CD4-positive, alpha-beta T cell treated with Interferon alpha-2 for 1 hour (primary cell): Measurements from ENCODE around the gene PDE8A.

Experiments used
- DNase-seq, 2 donors: peaks; one replicate each; pipeline ENCODE4 v3.0.0-alpha.2; 2020 to 2022

Gene PDE8A

DNA sequence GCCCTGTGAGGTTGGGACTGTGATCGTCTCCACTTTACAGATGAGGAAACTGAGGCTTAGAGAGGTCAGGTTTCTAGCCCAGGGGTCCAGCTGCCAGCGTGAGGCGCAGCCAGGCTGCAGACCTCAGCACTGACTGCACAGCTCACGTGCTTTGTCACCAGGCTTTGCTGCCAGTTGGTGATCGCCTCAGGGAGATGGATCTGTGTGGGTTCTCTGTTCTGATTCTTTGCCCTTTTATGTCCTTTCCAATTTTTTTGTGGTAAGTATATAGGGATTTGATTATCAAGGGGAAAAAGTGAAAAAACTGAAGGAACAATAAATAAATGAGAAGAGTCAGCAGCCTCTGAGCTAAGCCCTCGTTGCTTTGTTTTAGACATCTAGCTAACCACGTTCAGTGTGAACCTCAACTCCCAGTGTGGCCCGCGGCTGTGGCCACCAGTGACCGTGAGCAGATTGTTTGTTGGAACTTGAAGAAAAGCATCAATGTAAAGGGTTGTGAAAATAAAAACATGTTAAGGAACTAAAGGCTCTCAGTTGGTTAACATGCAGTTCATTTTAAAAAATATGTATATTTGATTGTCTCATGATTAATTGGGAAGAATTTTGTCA is 117.6 kb downstream of the PDE8A start:
- no peak for DNase-seq

GRCh38 chr15:85100186-85100937 is 118.7 kb downstream of the PDE8A start:
- peak in 1 of 2 donors; percentile 43 for DNase-seq

- no peak for DNase-seq
Measured at GRCh38 chr15:85104584-85104983, 122.9 kb downstream of the PDE8A start.

DNA sequence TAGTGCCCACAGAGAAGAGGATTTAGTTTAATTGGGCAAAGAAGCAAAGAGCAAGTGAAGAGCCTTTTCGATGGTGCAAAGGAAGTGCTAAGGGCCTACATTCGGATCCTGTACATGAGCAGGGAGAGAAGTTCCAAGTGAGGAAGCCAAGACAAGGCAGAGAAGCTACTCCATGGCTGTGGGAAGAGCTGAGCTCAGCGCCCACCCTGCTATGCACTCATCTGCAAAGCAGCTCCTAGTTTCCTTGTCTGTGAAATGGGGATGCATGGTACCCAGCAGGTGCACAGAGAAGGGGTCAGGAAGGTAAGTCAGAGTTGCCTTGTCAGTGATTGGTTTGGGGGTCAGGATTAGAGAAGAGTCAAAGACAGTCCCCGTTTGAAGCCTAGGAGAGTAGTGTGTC is 126.5 kb downstream of the PDE8A start:
- DNase-seq = no peak

GRCh38 chr15:85109333-85109732 is 127.7 kb downstream of the PDE8A start:
- DNase-seq = no peak

DNA sequence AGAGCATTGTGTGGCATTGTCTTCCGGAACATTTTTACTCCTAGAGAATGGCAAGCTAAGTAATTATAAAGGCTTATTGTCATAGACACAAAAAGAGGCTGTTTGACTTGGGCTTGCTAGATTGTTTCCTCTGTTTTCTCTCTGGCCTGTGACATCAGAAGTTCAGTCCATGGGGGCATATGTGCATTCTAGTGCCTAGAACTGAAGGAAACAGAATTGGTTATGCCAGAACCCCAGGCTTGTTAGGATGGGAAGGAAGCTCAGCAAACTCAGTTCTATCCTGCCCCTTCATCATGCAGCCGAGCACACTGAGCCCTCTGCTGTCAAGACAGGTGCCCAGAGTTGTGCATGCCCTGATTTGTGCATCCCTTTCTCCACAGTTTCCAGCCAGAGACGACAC is 131.3 kb downstream of the PDE8A start:
- DNase-seq = no peak

DNA sequence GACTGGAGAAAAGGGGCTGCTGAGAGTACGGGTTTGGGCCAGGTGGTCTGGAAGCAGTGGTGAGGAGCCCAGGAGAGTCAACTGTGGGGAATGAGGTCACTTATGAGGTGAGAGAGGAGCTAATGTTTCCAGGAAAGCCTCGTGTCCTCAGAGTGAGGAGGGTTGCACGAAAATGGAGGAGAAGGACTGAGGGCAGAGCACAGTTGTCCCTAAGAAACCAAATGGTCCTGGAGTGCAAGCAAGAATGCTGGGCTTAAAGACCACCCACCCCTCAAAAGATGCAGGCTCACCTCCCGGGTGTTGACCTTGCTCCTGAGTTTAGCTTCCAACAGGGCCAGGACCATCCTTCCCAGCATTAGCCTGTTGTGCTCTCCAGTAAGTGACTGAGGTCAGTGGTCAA is 133.2 kb downstream of the PDE8A start:
- DNase-seq = no peak

DNA sequence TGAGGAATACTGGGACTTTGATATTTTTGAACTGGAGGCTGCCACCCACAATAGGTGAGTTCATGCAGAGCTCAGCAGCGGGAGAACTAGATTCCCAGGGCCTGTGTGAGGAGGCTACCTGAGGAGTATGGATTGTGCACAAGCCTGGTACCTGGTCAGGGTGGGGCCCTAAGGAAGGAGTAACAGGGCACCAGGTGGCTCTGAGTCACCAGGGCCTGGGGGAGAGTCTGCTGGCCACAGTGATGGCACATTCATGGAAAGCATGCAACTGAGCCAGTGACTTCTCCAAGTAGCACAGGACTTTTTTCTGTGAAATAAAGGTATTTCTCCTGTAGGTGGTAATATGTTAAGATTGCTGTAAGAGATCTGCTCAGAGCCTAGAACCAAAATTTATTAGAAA is 134.4 kb downstream of the PDE8A start:
- DNase-seq = no peak

DNA sequence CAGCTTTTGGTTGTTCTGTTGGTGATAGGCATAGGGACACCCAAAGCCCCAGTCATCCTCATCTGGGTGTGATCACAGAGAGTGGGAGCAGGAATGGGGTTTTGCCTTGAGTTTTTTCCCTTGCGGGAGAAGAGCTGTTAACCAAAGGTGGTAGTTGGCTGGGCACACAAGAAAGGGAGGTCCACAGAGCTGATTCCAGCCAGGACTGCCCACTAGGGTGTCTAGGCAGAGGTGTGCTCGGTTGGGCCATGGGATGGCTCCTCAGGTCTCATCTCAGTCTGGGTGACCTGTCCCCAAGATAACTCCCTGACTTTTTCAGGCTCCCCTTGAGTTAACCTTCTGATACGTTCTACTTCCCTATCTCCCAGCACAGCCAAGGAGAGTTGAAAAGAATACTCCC is 134.8 kb downstream of the PDE8A start:
- no peak for DNase-seq

GRCh38 chr15:85116925-85117646 is 135.4 kb downstream of the PDE8A start:
- no peak for DNase-seq

- DNase-seq = no peak
Measured at GRCh38 chr15:85118173-85118572, 136.5 kb downstream of the PDE8A start.

DNA sequence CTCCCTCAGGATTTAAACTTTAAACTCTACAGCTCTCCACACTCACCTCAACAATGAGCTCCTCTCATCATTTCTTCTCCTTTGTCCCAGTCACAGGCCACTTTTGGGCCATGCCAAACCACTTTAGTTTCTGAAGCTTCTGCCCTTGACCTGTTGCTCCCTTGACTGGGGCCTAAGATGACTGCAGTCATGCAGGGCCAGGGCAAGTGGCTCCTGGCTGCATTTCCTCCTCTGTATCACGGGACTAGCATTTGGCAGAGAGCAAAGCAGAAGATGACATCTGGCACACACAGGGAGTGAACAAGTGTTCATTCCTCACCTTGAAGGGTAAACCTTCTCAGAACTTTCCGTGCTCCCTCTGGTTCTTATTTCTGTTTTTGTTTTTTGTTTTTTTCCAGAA is 136.9 kb downstream of the PDE8A start:
- DNase-seq = no peak

GRCh38 chr15:85120351-85121113 is 138.9 kb downstream of the PDE8A start:
- no peak for DNase-seq

- DNase-seq = no peak
Measured at GRCh38 chr15:85124173-85124572, 142.5 kb downstream of the PDE8A start.

DNA sequence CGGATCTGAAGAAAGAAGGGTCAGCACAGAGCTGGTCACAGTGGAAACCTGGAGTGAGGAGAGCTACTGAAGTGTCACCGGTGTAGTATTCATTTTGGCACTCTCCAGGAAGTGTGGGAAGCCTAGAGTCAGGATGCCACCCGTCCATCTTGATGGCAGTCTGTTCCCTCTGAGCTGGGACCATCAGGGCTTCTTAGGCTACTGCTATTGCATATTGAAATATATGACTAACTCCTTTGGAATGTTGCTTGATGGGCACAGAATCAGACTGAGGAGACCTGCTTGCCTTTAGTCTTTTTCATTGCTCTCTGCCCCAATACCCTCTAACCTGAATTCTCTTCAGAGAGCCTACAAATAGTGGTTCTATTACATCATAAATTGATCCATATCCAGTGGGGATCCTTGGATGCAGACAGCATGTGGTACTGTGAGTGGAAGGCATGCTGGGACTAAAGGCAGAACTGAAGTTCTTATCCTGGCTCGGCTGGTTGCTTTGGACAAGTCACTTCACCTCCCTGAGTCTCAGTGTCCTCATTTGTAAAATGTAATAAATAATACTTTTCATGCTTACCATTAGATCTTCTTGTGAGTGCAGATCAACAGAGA is 143.5 kb downstream of the PDE8A start:
- DNase-seq = no peak

DNA sequence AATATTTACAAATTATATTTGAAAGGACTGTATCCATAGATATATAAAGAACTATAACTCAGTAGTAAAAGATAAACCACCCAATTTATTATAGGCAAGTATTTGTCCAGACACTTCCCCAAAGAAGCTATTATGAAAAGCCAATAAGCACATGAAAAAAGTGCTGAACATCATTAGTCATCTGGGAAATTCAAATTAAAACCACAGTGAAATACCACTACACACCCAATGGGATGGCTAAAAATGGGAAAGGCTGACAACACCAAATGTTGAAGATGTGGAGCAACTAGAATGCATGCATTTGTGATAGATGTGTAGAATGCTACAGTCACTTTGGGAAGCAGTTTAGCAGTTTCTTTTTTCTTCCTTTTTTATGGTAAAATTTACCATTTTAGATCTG is 147.0 kb downstream of the PDE8A start:
- DNase-seq = no peak

DNA sequence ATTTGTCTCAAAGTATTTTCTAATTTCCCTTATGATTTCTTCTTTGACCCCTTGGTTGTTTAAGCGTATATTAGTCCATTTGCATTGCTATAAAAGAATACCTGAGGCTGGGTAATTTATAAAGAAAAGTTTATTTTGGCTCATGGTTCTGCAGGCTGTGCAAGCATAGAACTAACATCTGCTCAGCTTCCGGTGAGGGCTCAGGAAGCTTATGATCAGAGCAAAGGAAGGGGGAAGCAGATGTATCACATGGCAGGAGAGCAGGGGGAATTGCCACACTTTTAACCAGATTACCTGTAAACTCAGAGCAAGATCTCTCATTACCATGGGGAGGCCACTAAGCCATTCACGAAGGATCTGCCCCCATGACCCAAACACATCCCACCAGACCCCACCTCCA is 148.2 kb downstream of the PDE8A start:
- DNase-seq = no peak

DNA sequence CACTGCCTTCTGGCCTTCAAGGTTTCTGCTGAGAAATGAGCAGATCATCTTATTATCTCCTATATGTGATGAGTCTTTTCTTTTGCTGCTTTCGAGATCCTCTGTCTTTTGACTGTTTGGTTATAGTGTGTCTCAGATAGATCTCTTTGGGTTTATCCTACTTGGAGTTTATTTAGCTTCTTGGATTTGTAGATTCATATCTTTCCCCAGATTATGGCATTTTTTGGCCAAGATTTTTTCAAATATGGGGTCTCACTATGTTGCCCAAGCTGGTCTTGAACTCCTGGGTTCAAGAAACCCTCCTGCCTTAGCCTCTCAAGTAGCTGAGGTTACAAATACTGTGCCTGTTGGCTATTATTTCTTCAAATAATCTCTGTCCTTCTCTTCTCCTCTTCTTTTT is 150.3 kb downstream of the PDE8A start:
- no peak for DNase-seq

DNA sequence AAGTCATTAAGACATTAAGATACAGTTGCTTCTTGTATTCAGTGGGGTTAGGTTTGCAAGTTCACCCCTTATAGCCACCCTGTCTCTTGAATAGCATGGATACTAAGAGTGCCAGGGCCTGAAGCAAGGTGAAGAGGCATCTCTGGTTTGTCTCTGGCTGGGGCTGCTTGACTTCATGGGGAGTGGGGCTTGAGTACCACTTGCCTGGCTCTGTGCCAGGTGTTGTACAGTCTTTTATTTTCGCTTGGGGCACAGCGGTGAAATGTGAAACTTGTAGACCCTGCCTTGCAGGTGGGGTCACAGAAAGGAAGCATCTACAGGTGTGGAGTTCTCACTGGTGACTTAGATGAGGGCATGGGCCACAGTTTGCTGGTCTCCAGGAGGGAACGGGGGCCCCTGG is 152.1 kb downstream of the PDE8A start:
- no peak for DNase-seq

DNA sequence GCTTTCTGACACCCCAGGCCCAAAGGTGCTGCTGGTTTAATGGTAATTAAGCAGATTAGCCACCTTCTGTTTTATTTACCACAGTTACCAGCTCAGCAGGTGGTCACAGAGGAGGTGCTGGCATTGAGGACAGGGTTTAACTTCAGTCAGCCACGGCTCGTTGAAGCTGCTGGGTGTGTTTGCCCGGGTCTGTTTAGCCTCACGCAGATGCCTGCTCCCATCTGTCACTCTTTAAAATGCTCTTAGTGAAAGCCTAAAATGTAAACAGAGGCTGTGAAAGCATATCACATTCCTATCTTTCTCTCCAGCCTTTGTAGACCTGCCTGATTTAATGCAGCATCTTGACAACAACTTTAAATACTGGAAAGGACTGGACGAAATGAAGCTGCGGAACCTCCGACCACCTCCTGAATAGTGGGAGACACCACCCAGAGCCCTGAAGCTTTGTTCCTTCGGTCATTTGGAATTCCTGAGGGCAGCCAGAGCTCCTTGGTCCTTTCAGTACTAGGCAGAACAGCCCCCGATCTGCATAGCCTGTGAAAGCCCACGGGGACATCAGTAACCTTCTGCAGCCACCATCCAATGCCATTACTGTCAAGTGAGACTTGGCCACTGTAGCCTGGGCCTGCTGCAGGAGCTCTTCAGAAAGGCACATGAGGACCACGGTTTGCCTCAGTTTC is 156.0 kb downstream of the PDE8A start:
- no peak for DNase-seq

DNA sequence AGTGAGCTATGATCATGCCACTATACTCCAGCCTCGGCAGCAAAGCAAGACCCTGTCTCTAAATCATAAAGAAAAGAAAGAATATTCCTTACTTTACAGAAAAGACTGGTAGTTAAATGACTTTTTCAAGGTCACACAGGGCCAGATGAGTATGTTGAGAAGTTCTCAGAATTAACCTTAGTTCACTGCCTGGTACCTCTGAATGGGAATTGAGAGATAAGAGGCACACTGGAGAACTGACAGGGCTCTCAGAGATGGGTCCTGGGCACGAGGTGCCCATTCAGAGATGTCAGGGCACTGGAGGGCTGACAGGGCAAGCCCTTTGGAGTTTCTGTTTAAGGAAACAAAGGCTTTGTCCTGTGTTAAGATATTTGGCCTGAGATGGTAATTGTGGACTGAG is 157.7 kb downstream of the PDE8A start:
- DNase-seq = no peak

DNA sequence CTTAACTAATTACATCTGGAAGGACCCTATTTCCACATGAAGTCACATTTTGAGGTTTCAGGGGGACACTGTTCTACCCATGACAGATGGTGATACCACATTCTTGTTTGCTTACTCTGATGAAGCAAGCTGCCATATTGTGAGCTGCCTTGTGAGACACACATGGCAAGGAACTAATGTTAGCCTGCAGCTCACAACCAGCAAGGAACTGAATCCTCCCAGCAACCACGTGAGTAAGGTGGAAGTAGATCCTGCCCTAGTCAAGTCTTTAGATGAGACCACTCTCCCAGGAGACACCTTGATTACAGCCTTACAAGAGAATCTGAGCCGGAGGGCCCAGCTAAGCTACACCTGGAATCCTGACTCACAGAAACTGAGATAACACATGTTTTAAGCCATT is 160.1 kb downstream of the PDE8A start:
- DNase-seq = no peak
